NCI-H1105 (cell line): ENCODE data around the gene NES.
"Not testable (repeated sequence)": the region's sequence is repeated elsewhere in the genome, so short reads cannot be mapped to it uniquely, and the experiment has no call there.

Source experiments
- DNase-seq: peaks from one replicate; lab custom pipeline; 2025; lab: John Stamatoyannopoulos, UW

NES gene

GRCh38 chr1:156646738-156647211 lies 30.4 kb downstream of the NES start:
- DNase-seq: no peak

- no peak for DNase-seq
These were observed 31.5 kb downstream of the NES start for GRCh38 chr1:156645666-156646065.

GRCh38 chr1:156645056-156645455 lies 32.2 kb downstream of the NES start:
- no peak for DNase-seq

- no peak for DNase-seq
These were observed 32.6 kb downstream of the NES start for GRCh38 chr1:156644640-156645039.

GRCh38 chr1:156644146-156644545 lies 33.1 kb downstream of the NES start:
- DNase-seq: no peak

GRCh38 chr1:156643778-156644092 lies 33.5 kb downstream of the NES start:
- no peak for DNase-seq

GRCh38 chr1:156643049-156643777 lies 34.0 kb downstream of the NES start:
- no peak for DNase-seq

GRCh38 chr1:156642265-156643048 lies 34.8 kb downstream of the NES start:
- DNase-seq: no peak

GRCh38 chr1:156641761-156642264 lies 35.4 kb downstream of the NES start, which contains the start of gene BCAN:
BCAN (plus strand) TSS chr1:156642117; CDS start chr1:156646055, 3,938 bp downstream.
- DNase-seq: peak; percentile 53

GRCh38 chr1:156640842-156641706 lies 36.1 kb downstream of the NES start:
- no peak for DNase-seq

GRCh38 chr1:156639601-156640101 lies 37.6 kb downstream of the NES start:
- DNase-seq: no peak

GRCh38 chr1:156638189-156638985 lies 38.8 kb downstream of the NES start:
- DNase-seq: no peak

GRCh38 chr1:156632355-156632754 lies 44.9 kb downstream of the NES start:
- DNase-seq: no peak

- not testable (repeated sequence) for DNase-seq
These were observed 46.1 kb downstream of the NES start for GRCh38 chr1:156631152-156631551.

GRCh38 chr1:156629823-156630449 lies 47.3 kb downstream of the NES start:
- DNase-seq: no peak

GRCh38 chr1:156627313-156627880 lies 49.8 kb downstream of the NES start:
- DNase-seq: peak; percentile 37

GRCh38 chr1:156626079-156626438 lies 51.1 kb downstream of the NES start:
- DNase-seq: no peak

GRCh38 chr1:156625436-156626078 lies 51.6 kb downstream of the NES start:
- peak; percentile 39 for DNase-seq

GRCh38 chr1:156624814-156625435 lies 52.3 kb downstream of the NES start:
- DNase-seq: no peak
